IMR-90 (cell line): ENCODE data around the gene GCG. TPM values are rescaled to one million over a fixed set of nuclear protein-coding genes. Genes with fewer than 3 reads are reported as not detected.

Experiments used
- ATAC-seq: fragments of 200-7000 bp; cut with Tn5 transposase; 2 replicates; pipeline ENCODE4 v1.9.1; 2020; ENCODE audit warnings: low read depth, mild to moderate bottlenecking, moderate library complexity
- BruUV-seq: library from RNA; stranded (reverse); fragments of 400-500 nt; replicated peaks from 2 replicates; lab custom pipeline; 2021; lab: Mats Ljungman, UMichigan
- CTCF ChIA-PET: fragments of 300-600 bp; formaldehyde crosslinking; extraction: SDS; loops from one replicate; lab custom pipeline; 2021; ENCODE audit warnings: antibody characterized with exemption; lab: Yijun Ruan, JAX
- POLR2A ChIA-PET: fragments of 300-600 bp; sonication (Branson Sonifier 250); formaldehyde crosslinking; loops from one replicate; lab custom pipeline; 2022; ENCODE audit warnings: antibody characterized with exemption; ENCODE audit not compliant: unreplicated experiment; lab: Charles Lee
- DNase-seq: peaks from one replicate; pipeline ENCODE4 v3.0.0; 2013
- H2AFZ ChIP-seq: replicated peaks from 2 replicates; pipeline ENCODE3; 2013; ENCODE audit warnings: low read length, mild to moderate bottlenecking; ENCODE audit not compliant: poor library complexity
- H2AK5ac ChIP-seq: 2 replicates; pipeline ENCODE4 v1.6.1; 2013; ENCODE audit warnings: low read depth, low read length, inconsistent platforms
- H2AK9ac ChIP-seq: replicated peaks from 2 replicates; pipeline ENCODE3; 2013; ENCODE audit warnings: mild to moderate bottlenecking, low read depth, low read length, moderate library complexity; ENCODE audit not compliant: poor library complexity
- H2BK120ac ChIP-seq: 2 replicates; pipeline ENCODE4 v1.6.1; 2013; ENCODE audit warnings: low read depth, low read length, inconsistent platforms
- H2BK15ac ChIP-seq: 3 replicates; pipeline ENCODE4 v1.6.1; 2013; ENCODE audit warnings: low read depth, low read length, inconsistent platforms
- H2BK20ac ChIP-seq: 2 replicates; pipeline ENCODE4 v1.6.1; 2013; ENCODE audit warnings: low read depth, mild to moderate bottlenecking, inconsistent platforms, low read length, moderate library complexity
- H2BK5ac ChIP-seq: 2 replicates; pipeline ENCODE4 v1.6.1; 2013; ENCODE audit warnings: mild to moderate bottlenecking, low read depth, low read length, inconsistent platforms; ENCODE audit not compliant: poor library complexity, severe bottlenecking
- H3K14ac ChIP-seq: replicated peaks from 2 replicates; pipeline ENCODE4 v1.6.1; 2013; ENCODE audit warnings: low read depth, low read length, inconsistent platforms
- H3K18ac ChIP-seq: 2 replicates; pipeline ENCODE4 v1.6.1; 2013; ENCODE audit warnings: low read depth, low read length, control low read depth
- H3K23ac ChIP-seq: 2 replicates; pipeline ENCODE4 v1.6.1; 2013; ENCODE audit warnings: low read depth, low read length, inconsistent platforms
- H3K27ac ChIP-seq: 2 replicates; pipeline ENCODE4 v1.5.1; 2013; ENCODE audit warnings: mild to moderate bottlenecking, control low read depth, low read length; ENCODE audit not compliant: insufficient read depth
- H3K27me3 ChIP-seq: 2 replicates; pipeline ENCODE4 v1.6.1; 2013; ENCODE audit warnings: low read length; ENCODE audit not compliant: control insufficient read depth, insufficient read depth
- H3K36me3 ChIP-seq: 2 replicates; pipeline ENCODE4 v1.6.1; 2013; ENCODE audit warnings: low read length, mixed read lengths; ENCODE audit not compliant: control insufficient read depth, insufficient read depth
- H3K4ac ChIP-seq: 2 replicates; pipeline ENCODE4 v1.6.1; 2013; ENCODE audit warnings: low read depth, low read length, inconsistent platforms
- H3K4me1 ChIP-seq: 2 replicates; pipeline ENCODE4 v1.6.1; 2013; ENCODE audit warnings: low read length, mixed read lengths; ENCODE audit not compliant: control insufficient read depth, insufficient read depth
- H3K4me2 ChIP-seq: 2 replicates; pipeline ENCODE4 v1.6.1; 2013; ENCODE audit warnings: low read depth, mild to moderate bottlenecking, control low read depth, low read length, moderate library complexity
- H3K4me3 ChIP-seq: 2 replicates; pipeline ENCODE4 v1.5.1; 2013; ENCODE audit warnings: low read depth, mild to moderate bottlenecking, control low read depth, low read length, moderate library complexity; ENCODE audit not compliant: insufficient read depth
- H3K56ac ChIP-seq: 2 replicates; pipeline ENCODE4 v1.6.1; 2013; ENCODE audit warnings: low read length, inconsistent platforms; ENCODE audit not compliant: insufficient read depth; ENCODE audit errors: extremely low read depth
- H3K79me1 ChIP-seq, 2 experiments: 2 replicates each; pipeline ENCODE4 v1.6.1; 2013; ENCODE audit warnings: low read length in 2 of 2, inconsistent platforms in 1 of 2, low read depth in 1 of 2
- H3K9ac ChIP-seq: 2 replicates; pipeline ENCODE4 v1.6.1; 2013; ENCODE audit warnings: low read depth, low read length, control low read depth
- H3K9me1 ChIP-seq: 2 replicates; pipeline ENCODE4 v1.6.1; 2013; ENCODE audit warnings: low read length, inconsistent platforms; ENCODE audit not compliant: insufficient read depth
- H3K9me3 ChIP-seq: 2 replicates; pipeline ENCODE4 v1.6.1; 2013; ENCODE audit warnings: low read length; ENCODE audit not compliant: control insufficient read depth, insufficient read depth
- H4K20me1 ChIP-seq: 2 replicates; pipeline ENCODE4 v1.6.1; 2013; ENCODE audit warnings: low read length, inconsistent platforms; ENCODE audit not compliant: insufficient read depth
- H4K5ac ChIP-seq: 2 replicates; pipeline ENCODE4 v1.6.1; 2013; ENCODE audit warnings: mild to moderate bottlenecking, low read depth, low read length, control low read depth
- H4K8ac ChIP-seq, 2 experiments: 2 replicates each; pipeline ENCODE4 v1.6.1; 2013; ENCODE audit warnings: low read depth in 2 of 2, low read length in 2 of 2, control low read depth in 1 of 2, inconsistent platforms in 1 of 2
- H4K91ac ChIP-seq: 2 replicates; pipeline ENCODE4 v1.6.1; 2013; ENCODE audit warnings: low read depth, low read length, inconsistent platforms; ENCODE audit not compliant: insufficient read depth
- BHLHE40 ChIP-seq: fragments of 150-350 bp; IDR thresholded peaks from 2 replicates; pipeline ENCODE4 v1.6.1; 2016; ENCODE audit warnings: mild to moderate bottlenecking, low read depth, low read length
- CEBPB ChIP-seq: IDR thresholded peaks from 2 replicates; pipeline ENCODE4 v1.6.1; 2012; ENCODE audit warnings: low read depth, low read length, improper control_type of control experiment
- CHD1 ChIP-seq: IDR thresholded peaks from 2 replicates; pipeline ENCODE4 v1.6.1; 2012; ENCODE audit warnings: low read depth, low read length, improper control_type of control experiment
- FOS ChIP-seq: fragments of 150-350 bp; IDR thresholded peaks from 2 replicates; pipeline ENCODE4 v1.6.1; 2016; ENCODE audit warnings: low read depth, low read length
- MAFK ChIP-seq: IDR thresholded peaks from 2 replicates; pipeline ENCODE4 v1.6.1; 2012; ENCODE audit warnings: low read depth, low read length, improper control_type of control experiment
- MAZ ChIP-seq: IDR thresholded peaks from 2 replicates; pipeline ENCODE4 v1.6.1; 2012; ENCODE audit warnings: low read depth, mild to moderate bottlenecking, low read length, improper control_type of control experiment, moderate library complexity, borderline replicate concordance
- MXI1 ChIP-seq: IDR thresholded peaks from 2 replicates; pipeline ENCODE4 v1.6.1; 2012; ENCODE audit warnings: low read depth, mild to moderate bottlenecking, low read length, moderate library complexity, borderline replicate concordance
- NFE2L2 ChIP-seq: fragments of 150-350 bp; IDR thresholded peaks from 2 replicates; pipeline ENCODE4 v1.6.1; 2016; ENCODE audit warnings: low read depth, mild to moderate bottlenecking, low read length
- POLR2A ChIP-seq: IDR thresholded peaks from 2 replicates; pipeline ENCODE4 v1.6.1; 2012; ENCODE audit warnings: mild to moderate bottlenecking, low read depth, low read length
- RAD21 ChIP-seq: IDR thresholded peaks from 2 replicates; pipeline ENCODE4 v1.6.1; 2012; ENCODE audit warnings: low read length, improper control_type of control experiment
- RCOR1 ChIP-seq: IDR thresholded peaks from 2 replicates; pipeline ENCODE4 v1.6.1; 2012; ENCODE audit warnings: mild to moderate bottlenecking, low read length, improper control_type of control experiment; ENCODE audit not compliant: insufficient replicate concordance
- RFX5 ChIP-seq: IDR thresholded peaks from 2 replicates; pipeline ENCODE4 v1.8.0; 2012; ENCODE audit warnings: low read depth, mild to moderate bottlenecking, low read length, moderate library complexity
- SMC3 ChIP-seq: fragments of 150-350 bp; IDR thresholded peaks from 2 replicates; pipeline ENCODE4 v1.6.1; 2016; ENCODE audit warnings: low read depth, mild to moderate bottlenecking, antibody characterized with exemption, low read length, moderate library complexity
- WGBS, 2 experiments: methylation state at CpG; one replicate each; pipeline versions ENCODE4 v1.1.5 to v1.1.7; 2013; ENCODE audit warnings: missing lambda C conversion rate in 2 of 2; ENCODE audit not compliant: insufficient read length in 1 of 2; ENCODE audit errors: extremely low coverage in 2 of 2; 5-methylcytosine and 5-hydroxymethylcytosine counted together
- dilution Hi-C: fragments of 300-500 bp; cut with HindIII; formaldehyde crosslinking; loops from one replicate; pipeline ENCODE4 v1.14.3; 2018; ENCODE audit warnings: low sequenced_read_pairs; ENCODE audit not compliant: unreplicated experiment
- in situ Hi-C: fragments of 300-500 bp; cut with MboI; formaldehyde crosslinking; loops from 3 replicates; pipeline ENCODE4 v1.14.3; 2019; ENCODE audit warnings: low sequenced_read_pairs, inconsistent platforms, mixed read lengths
- intact Hi-C: fragments of 100-400 bp; cut with micrococcal nuclease; formaldehyde crosslinking; loops from 2 replicates; pipeline ENCODE4 v1.10.0; 2022
- polyA plus RNA-seq, 3 experiments: library from polyadenylated mRNA; depleted of rRNA; stranded (reverse); fragments of >200 nt; gene quantifications; 2 replicates each; pipeline ENCODE4 v1.2.3, GENCODE V29; 2012; ENCODE audit warnings: low replicate concordance in 1 of 3
- total RNA-seq: library from RNA; depleted of rRNA; stranded (reverse); fragments of >200 nt; gene quantifications from 2 replicates; pipeline ENCODE4 v1.2.3, GENCODE V29; 2012
- TF ChIP-seq, protein P1 (sequence below): conservative IDR thresholded peaks from 2 replicates; pipeline ENCODE4 v1.5.1; 2012; ENCODE audit warnings: mild to moderate bottlenecking, low read depth, low read length, improper control_type of control experiment
- TF ChIP-seq, protein P2 (sequence below): fragments of 150-350 bp; IDR thresholded peaks from 2 replicates; pipeline ENCODE4 v1.6.1; 2016; ENCODE audit warnings: low read depth, mild to moderate bottlenecking, low read length, moderate library complexity, borderline replicate concordance
- TF ChIP-seq, protein P3 (sequence below): fragments of 150-350 bp; IDR thresholded peaks from 2 replicates; pipeline ENCODE4 v1.6.1; 2017; ENCODE audit warnings: mild to moderate bottlenecking, antibody characterized with exemption, low read length, low read depth

The GCG gene
- total and polyA plus RNA-seq, 2 of the 4 experiments (the other 2 are of a cell fraction): not detected

DNA sequence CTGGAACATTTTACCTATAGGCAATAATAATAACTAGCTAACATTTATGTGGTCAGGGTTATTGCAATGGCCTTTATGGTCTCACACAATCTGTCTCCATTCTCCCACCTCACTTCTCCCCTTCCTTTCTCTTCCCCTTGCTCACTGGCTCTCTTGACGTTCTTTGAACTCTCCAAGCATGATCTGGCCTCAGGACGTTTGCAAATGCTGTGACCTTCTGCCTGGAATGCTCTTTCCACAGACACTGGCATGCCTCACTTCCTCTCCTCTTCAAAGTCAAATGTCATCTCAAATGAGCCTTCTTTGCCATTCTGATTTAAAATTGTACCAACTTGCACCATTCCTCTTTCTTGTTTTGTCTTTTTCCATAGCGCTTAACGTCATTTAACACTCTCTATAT is 25.3 kb upstream of the GCG start:
- no peak overlapping the region; the same call in 1 of the 2 replicates for H3K23ac ChIP-seq
- no peak overlapping the region for H2AFZ ChIP-seq
- no peaks in the 10 kb centered on the region for H3K27me3 ChIP-seq
- no peak for DNase-seq
- no peak overlapping the region for H2BK15ac ChIP-seq
- no peak overlapping the region for H2BK5ac ChIP-seq
- no peak overlapping the region for H3K4me3 ChIP-seq
- H3K9ac ChIP-seq: no peak overlapping the region
- intact Hi-C loops: no loop called here
- H3K4me1 ChIP-seq: peaks cover 6% of the 10 kb centered on the region; the same call in 1 of the 2 replicates
- no peak overlapping the region for H3K4me2 ChIP-seq
- ChIA-PET POLR2A (interaction anchor here (1.0 kb wide), 1 partner anchor 10 kb away, joined by 6 read pairs; no protein-coding TSS in a partner anchor), CTCF (no interaction called here)
- H3K4ac ChIP-seq: 0 out of 2 replicates have a peak overlapping the region, but pooled peaks have one; percentile 28
- dilution Hi-C loops: no loop called here
- H3K36me3 ChIP-seq: peaks cover 22% of the 10 kb centered on the region
- no peak overlapping the region for H3K18ac ChIP-seq
- no peaks in the 10 kb centered on the region for H3K9me3 ChIP-seq
- H3K27ac ChIP-seq: no peak overlapping the region
- H2AK5ac ChIP-seq: no peak overlapping the region
- no peak overlapping the region for H2AK9ac ChIP-seq
- no peak overlapping the region for H2BK120ac ChIP-seq
- H4K5ac ChIP-seq: no peak overlapping the region
- H3K79me1 ChIP-seq: no peaks in the 10 kb centered on the region
- H4K91ac ChIP-seq: 0 out of 2 replicates have a peak overlapping the region, but pooled peaks have one; percentile 5
- no peak overlapping the region for H4K8ac ChIP-seq
- H3K14ac ChIP-seq: 0 out of 2 replicates have a peak overlapping the region, but pooled peaks have one; percentile 41
- ATAC-seq: no peak
- peaks cover 6% of the 10 kb centered on the region; the same call in 1 of the 2 replicates for H3K9me1 ChIP-seq
- no peaks in the 10 kb centered on the region; the same call in 1 of the 2 replicates for H4K20me1 ChIP-seq
- BruUV-seq: no TSS peak
- in situ Hi-C loops: no loop called here
- 41 to 100% methylated on average over 2 of the region's 4 CpGs for WGBS, 2 experiments
- no peak overlapping the region for H2BK20ac ChIP-seq
- no peak for TF ChIP-seq CEBPB
- TF ChIP-seq, protein P1, sequence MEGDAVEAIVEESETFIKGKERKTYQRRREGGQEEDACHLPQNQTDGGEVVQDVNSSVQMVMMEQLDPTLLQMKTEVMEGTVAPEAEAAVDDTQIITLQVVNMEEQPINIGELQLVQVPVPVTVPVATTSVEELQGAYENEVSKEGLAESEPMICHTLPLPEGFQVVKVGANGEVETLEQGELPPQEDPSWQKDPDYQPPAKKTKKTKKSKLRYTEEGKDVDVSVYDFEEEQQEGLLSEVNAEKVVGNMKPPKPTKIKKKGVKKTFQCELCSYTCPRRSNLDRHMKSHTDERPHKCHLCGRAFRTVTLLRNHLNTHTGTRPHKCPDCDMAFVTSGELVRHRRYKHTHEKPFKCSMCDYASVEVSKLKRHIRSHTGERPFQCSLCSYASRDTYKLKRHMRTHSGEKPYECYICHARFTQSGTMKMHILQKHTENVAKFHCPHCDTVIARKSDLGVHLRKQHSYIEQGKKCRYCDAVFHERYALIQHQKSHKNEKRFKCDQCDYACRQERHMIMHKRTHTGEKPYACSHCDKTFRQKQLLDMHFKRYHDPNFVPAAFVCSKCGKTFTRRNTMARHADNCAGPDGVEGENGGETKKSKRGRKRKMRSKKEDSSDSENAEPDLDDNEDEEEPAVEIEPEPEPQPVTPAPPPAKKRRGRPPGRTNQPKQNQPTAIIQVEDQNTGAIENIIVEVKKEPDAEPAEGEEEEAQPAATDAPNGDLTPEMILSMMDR: no peak
- TF ChIP-seq RAD21: no peak
- TF ChIP-seq POLR2A: no peak
- no peak for TF ChIP-seq MXI1
- no peak for TF ChIP-seq CHD1
- no peak for TF ChIP-seq BHLHE40
- no peak for TF ChIP-seq RFX5
- TF ChIP-seq, protein P2, sequence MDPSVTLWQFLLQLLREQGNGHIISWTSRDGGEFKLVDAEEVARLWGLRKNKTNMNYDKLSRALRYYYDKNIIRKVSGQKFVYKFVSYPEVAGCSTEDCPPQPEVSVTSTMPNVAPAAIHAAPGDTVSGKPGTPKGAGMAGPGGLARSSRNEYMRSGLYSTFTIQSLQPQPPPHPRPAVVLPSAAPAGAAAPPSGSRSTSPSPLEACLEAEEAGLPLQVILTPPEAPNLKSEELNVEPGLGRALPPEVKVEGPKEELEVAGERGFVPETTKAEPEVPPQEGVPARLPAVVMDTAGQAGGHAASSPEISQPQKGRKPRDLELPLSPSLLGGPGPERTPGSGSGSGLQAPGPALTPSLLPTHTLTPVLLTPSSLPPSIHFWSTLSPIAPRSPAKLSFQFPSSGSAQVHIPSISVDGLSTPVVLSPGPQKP: no peak
- TF ChIP-seq NFE2L2: no peak
- TF ChIP-seq MAZ: no peak
- no peak for TF ChIP-seq FOS
- TF ChIP-seq, protein P3, sequence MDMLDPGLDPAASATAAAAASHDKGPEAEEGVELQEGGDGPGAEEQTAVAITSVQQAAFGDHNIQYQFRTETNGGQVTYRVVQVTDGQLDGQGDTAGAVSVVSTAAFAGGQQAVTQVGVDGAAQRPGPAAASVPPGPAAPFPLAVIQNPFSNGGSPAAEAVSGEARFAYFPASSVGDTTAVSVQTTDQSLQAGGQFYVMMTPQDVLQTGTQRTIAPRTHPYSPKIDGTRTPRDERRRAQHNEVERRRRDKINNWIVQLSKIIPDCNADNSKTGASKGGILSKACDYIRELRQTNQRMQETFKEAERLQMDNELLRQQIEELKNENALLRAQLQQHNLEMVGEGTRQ: no peak
- TF ChIP-seq RCOR1: no peak
- TF ChIP-seq SMC3: no peak
- TF ChIP-seq MAFK: no peak
- no peak overlapping the region for H3K56ac ChIP-seq
